Endodermal cell (in vitro differentiated cells): ENCODE results near the gene UPF2. TPM values are rescaled to one million over a fixed set of nuclear protein-coding genes. Genes with fewer than 3 reads are reported as not detected.
"Not testable (repeated sequence)": the region's sequence is repeated elsewhere in the genome, so short reads cannot be mapped to it uniquely, and the experiment has no call there.

Experiments used
- DNase-seq: peaks from one replicate; pipeline ENCODE4 v3.0.0-alpha.2; 2017
- H3K27ac ChIP-seq: 2 replicates; pipeline ENCODE4 v1.5.1; 2013; ENCODE audit warnings: mild to moderate bottlenecking, low read depth, low read length, moderate library complexity
- H3K27me3 ChIP-seq: 2 replicates; pipeline ENCODE4 v1.6.1; 2013; ENCODE audit warnings: mild to moderate bottlenecking, low read length, moderate library complexity; ENCODE audit not compliant: insufficient read depth, control insufficient read depth, poor library complexity, severe bottlenecking
- H3K36me3 ChIP-seq: 2 replicates; pipeline ENCODE4 v1.7.0; 2013; ENCODE audit warnings: mild to moderate bottlenecking, low read length, moderate library complexity; ENCODE audit not compliant: control insufficient read depth, insufficient read depth
- H3K4me1 ChIP-seq: one replicate; pipeline ENCODE4 v1.7.0; 2013; ENCODE audit warnings: low read length; ENCODE audit not compliant: control insufficient read depth, insufficient read depth
- H3K4me3 ChIP-seq: 2 replicates; pipeline ENCODE4 v1.5.1; 2013; ENCODE audit warnings: mild to moderate bottlenecking, low read length, moderate library complexity
- H3K9ac ChIP-seq: 2 replicates; pipeline ENCODE4 v1.6.1; 2013; ENCODE audit warnings: mild to moderate bottlenecking, low read length, moderate library complexity; ENCODE audit not compliant: poor library complexity, severe bottlenecking; ENCODE audit errors: extremely low read depth
- H3K9me3 ChIP-seq: 2 replicates; pipeline ENCODE4 v1.6.1; 2013; ENCODE audit warnings: mild to moderate bottlenecking, low read length, moderate library complexity; ENCODE audit not compliant: control insufficient read depth
- H3K27ac Mint-ChIP-seq: 2 replicates; pipeline ENCODE4 v1.8.0; 2020; ENCODE audit warnings: mixed read lengths
- H3K27me3 Mint-ChIP-seq: 2 replicates; pipeline ENCODE4 v1.8.0; 2021; ENCODE audit warnings: mild to moderate bottlenecking, mixed read lengths; ENCODE audit not compliant: insufficient read depth
- H3K36me3 Mint-ChIP-seq: 2 replicates; pipeline ENCODE4 v1.8.0; 2020; ENCODE audit warnings: low read depth, mixed read lengths
- H3K4me1 Mint-ChIP-seq: 2 replicates; pipeline ENCODE4 v1.8.0; 2020; ENCODE audit warnings: mixed read lengths
- H3K4me3 Mint-ChIP-seq: 2 replicates; pipeline ENCODE4 v1.8.0; 2020; ENCODE audit warnings: mild to moderate bottlenecking, moderate library complexity, mixed read lengths
- H3K9me3 Mint-ChIP-seq: 2 replicates; pipeline ENCODE4 v1.8.0; 2020; ENCODE audit warnings: mild to moderate bottlenecking, mixed read lengths
- CTCF ChIP-seq: fragments of 200-600 bp; sonication (generic); conservative IDR thresholded peaks from 2 replicates; pipeline ENCODE4 v1.5.0; 2021; ENCODE audit warnings: antibody characterized with exemption, mild to moderate bottlenecking
- WGBS, 2 experiments: methylation state at CpG; one replicate each; pipeline versions ENCODE4 v1.1.5 to v1.1.7; 2013; ENCODE audit warnings: missing lambda C conversion rate in 2 of 2, mixed read lengths in 1 of 2; ENCODE audit not compliant: insufficient coverage in 1 of 2, insufficient read length in 1 of 2; 5-methylcytosine and 5-hydroxymethylcytosine counted together
- total RNA-seq, 2 donors: library from RNA; stranded (reverse); fragmentation: NEBNext Ultra II Directional in 1 of 2; extraction: Animal tissue kit (Norgen Biotek cat#: 25700) in 1 of 2; gene quantifications; 2 replicates in 1 of 2; 3 replicates in 1 of 2; pipeline ENCODE4 v1.2.1, GENCODE V29; 2021

The UPF2 gene
- total RNA-seq, 2 donors from 2014 or later = 16.8 to 23.4 TPM

GRCh38 chr10:12077580-12078180 lies 35.1 kb upstream of the UPF2 start:
- H3K4me3 ChIP-seq = no peak overlapping the region
- no peaks in the 10 kb centered on the region for H3K4me1 ChIP-seq
- WGBS, 2 experiments = 81 to 88% methylated on average over 9 of the region's 9 CpGs
- no peak overlapping the region for H3K9ac ChIP-seq
- no peak for TF ChIP-seq CTCF
- Mint-ChIP-seq H3K9me3 (no peaks in the 10 kb centered on the region), H3K36me3 (peaks cover 55% of the 10 kb centered on the region), H3K4me1 (no peaks in the 10 kb centered on the region), H3K27ac (no peak overlapping the region), H3K27me3 (no peaks in the 10 kb centered on the region), H3K4me3 (no peak overlapping the region)
- no peaks in the 10 kb centered on the region for H3K27me3 ChIP-seq
- H3K36me3 ChIP-seq = peaks cover 19% of the 10 kb centered on the region
- no peaks in the 10 kb centered on the region for H3K9me3 ChIP-seq
- no peak overlapping the region for H3K27ac ChIP-seq
- no peak for DNase-seq

GRCh38 chr10:12073526-12073925 lies 30.9 kb upstream of the UPF2 start:
- Histone ChIP-seq H3K36me3 (peaks cover 8% of the 10 kb centered on the region), H3K9ac (no peak overlapping the region), H3K27me3 (no peaks in the 10 kb centered on the region), H3K4me1 (no peaks in the 10 kb centered on the region), H3K27ac (no peak overlapping the region), H3K9me3 (no peaks in the 10 kb centered on the region), H3K4me3 (no peak overlapping the region)
- Mint-ChIP-seq H3K36me3 (peaks cover 27% of the 10 kb centered on the region), H3K27me3 (no peaks in the 10 kb centered on the region), H3K4me3 (no peak overlapping the region), H3K9me3 (no peaks in the 10 kb centered on the region), H3K4me1 (peaks cover 3% of the 10 kb centered on the region), H3K27ac (no peak overlapping the region)
- TF ChIP-seq CTCF = no peak
- DNase-seq = no peak
- 92 to 98% methylated on average over 3 to 4 of the region's 4 CpGs for WGBS, 2 experiments

GRCh38 chr10:12071441-12071840 lies 28.8 kb upstream of the UPF2 start:
- H3K27ac ChIP-seq, H3K9me3 Mint-ChIP-seq, H3K4me3 Mint-ChIP-seq, H3K4me1 Mint-ChIP-seq, H3K9me3 ChIP-seq, DNase-seq, H3K4me1 ChIP-seq, H3K36me3 ChIP-seq, H3K9ac ChIP-seq, H3K27me3 Mint-ChIP-seq, H3K27me3 ChIP-seq, H3K27ac Mint-ChIP-seq, H3K4me3 ChIP-seq: not testable (repeated sequence)
- 97 to 99% methylated on average over 10 to 15 of the region's 15 CpGs for WGBS, 2 experiments
- H3K36me3 Mint-ChIP-seq = peaks cover 17% of the 10 kb centered on the region
